ENCODE measurements around the gene PRPSAP1. TPM values are rescaled to one million over a fixed set of nuclear protein-coding genes. Genes with fewer than 3 reads are reported as not detected.

The PRPSAP1 gene
- total and polyA plus RNA-seq, 2 of the 8 experiments (the other 6 are each of a cell fraction or from before 2014, with no cell fraction given): 32.0 to 54.2 TPM

DNA sequence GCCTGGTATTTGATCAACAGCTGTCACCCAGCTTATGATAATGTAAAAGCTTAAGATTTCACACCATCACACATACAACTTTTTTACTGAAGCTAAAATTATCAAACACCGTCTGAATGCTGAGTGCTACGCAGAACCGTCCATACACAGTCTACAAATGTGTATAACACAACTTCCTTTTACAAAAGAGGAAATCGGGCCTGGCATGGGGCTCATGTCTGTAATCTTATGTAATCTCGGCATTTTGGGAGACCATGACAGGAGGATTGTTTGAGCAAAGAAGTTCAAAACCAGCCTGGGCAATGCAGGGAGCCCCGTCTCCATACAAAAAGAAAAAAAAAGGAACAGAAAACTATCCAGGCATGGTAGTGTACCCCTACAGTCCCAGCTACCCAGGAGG lies 26.0 kb downstream of the PRPSAP1 start (continued):
- no peak for TF ChIP-seq BRCA1 (IDR thresholded peaks at IDR 0.05; ENCODE audit: low read depth, low read length)
- TF ChIP-seq ASH2L (IDR thresholded peaks at IDR 0.05; ENCODE audit: low read length): no peak
- TF ChIP-seq CHD2 (IDR thresholded peaks at IDR 0.05; ENCODE audit: low read length): no peak
- TF ChIP-seq CHD1 (IDR thresholded peaks at IDR 0.05; ENCODE audit: low read depth, low read length): no peak
- TF ChIP-seq RNF2 (IDR thresholded peaks at IDR 0.05; ENCODE audit: borderline replicate concordance, low read depth, low read length, missing control alignments, poor library complexity, severe bottlenecking): no peak
- no peak for TF ChIP-seq YY1 (IDR thresholded peaks at IDR 0.05; ENCODE audit: low read depth, low read length)
